HepG2 (cell line): ENCODE results near the gene SSTR5. TPM values are rescaled to one million over a fixed set of nuclear protein-coding genes. Genes with fewer than 3 reads are reported as not detected.

Experiments used
- BHLHE40 ChIP-seq: IDR thresholded peaks from 2 replicates; pipeline ENCODE4 v1.6.1; 2011; ENCODE audit warnings: low read length, improper control_type of control experiment
- GABPB1 ChIP-seq: IDR thresholded peaks from 2 replicates; pipeline ENCODE4 v1.6.1; 2016; ENCODE audit warnings: mild to moderate bottlenecking, missing genetic modification reagents, moderate library complexity, missing compliant biosample characterization
- PCBP1 ChIP-seq: fragments of 200-400 bp; formaldehyde crosslinking; IDR thresholded peaks from 2 replicates; pipeline ENCODE4 v1.6.1; 2017; ENCODE audit warnings: mild to moderate bottlenecking, low read depth, low read length, borderline replicate concordance
- PHF20 ChIP-seq: sonication (generic); formaldehyde crosslinking; IDR thresholded peaks from 2 replicates; pipeline ENCODE4 v1.5.0; 2020; ENCODE audit warnings: mild to moderate bottlenecking, missing genetic modification reagents
- PITX1 ChIP-seq: sonication (generic); formaldehyde crosslinking; IDR thresholded peaks from 2 replicates; pipeline ENCODE4 v1.5.1; 2020; ENCODE audit warnings: mild to moderate bottlenecking, missing genetic modification reagents
- RXRA ChIP-seq: sonication (generic); formaldehyde crosslinking; IDR thresholded peaks from 2 replicates; pipeline ENCODE4 v1.5.1; 2020; ENCODE audit warnings: missing genetic modification reagents
- SMARCC2 ChIP-seq: fragments of 450-650 bp; IDR thresholded peaks from 2 replicates; pipeline ENCODE4 v1.6.1; 2017; ENCODE audit warnings: antibody characterized with exemption, mild to moderate bottlenecking
- SMYD3 ChIP-seq: sonication (generic); formaldehyde crosslinking; IDR thresholded peaks from 2 replicates; pipeline ENCODE4 v1.8.1; 2023; ENCODE audit warnings: mild to moderate bottlenecking, missing genetic modification reagents
- SYNCRIP ChIP-seq: fragments of 200-400 bp; formaldehyde crosslinking; IDR thresholded peaks from 2 replicates; pipeline ENCODE4 v1.6.1; 2018; ENCODE audit warnings: mild to moderate bottlenecking, low read depth, low read length; ENCODE audit not compliant: insufficient read depth
- ZNF24 ChIP-seq: fragments of 450-650 bp; IDR thresholded peaks from 2 replicates; pipeline ENCODE4 v1.6.1; 2017; ENCODE audit warnings: antibody characterized with exemption, mild to moderate bottlenecking
- ZNF34 ChIP-seq: sonication (generic); formaldehyde crosslinking; IDR thresholded peaks from 2 replicates; pipeline ENCODE4 v1.4.0; 2020; ENCODE audit warnings: mild to moderate bottlenecking, missing genetic modification reagents, borderline replicate concordance
- ZNF775 ChIP-seq: sonication (generic); formaldehyde crosslinking; IDR thresholded peaks from 2 replicates; pipeline ENCODE4 v1.4.0; 2020; ENCODE audit warnings: missing genetic modification reagents, mild to moderate bottlenecking, moderate library complexity, borderline replicate concordance
- ZNF776 ChIP-seq: sonication (generic); formaldehyde crosslinking; IDR thresholded peaks from 2 replicates; pipeline ENCODE4 v1.4.0; 2020; ENCODE audit warnings: mild to moderate bottlenecking, missing genetic modification reagents
- ZSCAN29 ChIP-seq: sonication (generic); formaldehyde crosslinking; conservative IDR thresholded peaks from 2 replicates; pipeline ENCODE4 v1.4.0; 2020; ENCODE audit warnings: mild to moderate bottlenecking, missing genetic modification reagents
- polyA plus RNA-seq, 8 experiments: library from polyadenylated mRNA; depleted of rRNA in 3 of 8; stranded (reverse) in 7 of 8; unstranded in 1 of 8; fragments of >200 nt; fragmentation: Illumina TruSeq in 4 of 8; extraction: Trizol in 4 of 8; gene quantifications; 2 replicates each; pipeline versions ENCODE4 v1.2.1 to v1.2.3, GENCODE V29; 2011 to 2016; ENCODE audit warnings: low read depth in 4 of 8, missing spikeins in 1 of 8, mixed read lengths in 1 of 8; ENCODE audit not compliant: insufficient read depth in 1 of 8
- total RNA-seq, 5 experiments: library from RNA; depleted of rRNA; stranded (reverse); fragments of >200 nt; fragmentation: Illumina TruSeq; extraction: Trizol; gene quantifications; 2 replicates each; pipeline ENCODE4 v1.2.3, GENCODE V29; 2016; ENCODE audit warnings: low read depth in 1 of 5
- TF ChIP-seq, protein P1 (sequence below): sonication (generic); formaldehyde crosslinking; IDR thresholded peaks from 2 replicates; pipeline ENCODE4 v1.5.1; 2020; ENCODE audit warnings: mild to moderate bottlenecking, moderate library complexity, missing genetic modification reagents
- TF ChIP-seq, protein P2 (sequence below): sonication (generic); formaldehyde crosslinking; IDR thresholded peaks from 2 replicates; pipeline ENCODE4 v1.4.0; 2020; ENCODE audit warnings: missing genetic modification reagents
- TF ChIP-seq, protein P3 (sequence below): sonication (generic); formaldehyde crosslinking; IDR thresholded peaks from 2 replicates; pipeline ENCODE4 v1.4.0; 2020; ENCODE audit warnings: mild to moderate bottlenecking, missing genetic modification reagents
- TF ChIP-seq, protein P4 (sequence below): sonication (generic); formaldehyde crosslinking; IDR thresholded peaks from 2 replicates; pipeline ENCODE4 v1.5.0; 2020; ENCODE audit warnings: mild to moderate bottlenecking, missing genetic modification reagents, moderate library complexity
- TF ChIP-seq, protein P5 (sequence below): sonication (generic); formaldehyde crosslinking; IDR thresholded peaks from 2 replicates; pipeline ENCODE4 v1.4.0; 2020; ENCODE audit warnings: missing genetic modification reagents

Gene SSTR5
- total and polyA plus RNA-seq, 2 of the 13 experiments (the other 11 are each of a cell fraction or from before 2014, with no cell fraction given), result 0.20 to 0.49 TPM

DNA sequence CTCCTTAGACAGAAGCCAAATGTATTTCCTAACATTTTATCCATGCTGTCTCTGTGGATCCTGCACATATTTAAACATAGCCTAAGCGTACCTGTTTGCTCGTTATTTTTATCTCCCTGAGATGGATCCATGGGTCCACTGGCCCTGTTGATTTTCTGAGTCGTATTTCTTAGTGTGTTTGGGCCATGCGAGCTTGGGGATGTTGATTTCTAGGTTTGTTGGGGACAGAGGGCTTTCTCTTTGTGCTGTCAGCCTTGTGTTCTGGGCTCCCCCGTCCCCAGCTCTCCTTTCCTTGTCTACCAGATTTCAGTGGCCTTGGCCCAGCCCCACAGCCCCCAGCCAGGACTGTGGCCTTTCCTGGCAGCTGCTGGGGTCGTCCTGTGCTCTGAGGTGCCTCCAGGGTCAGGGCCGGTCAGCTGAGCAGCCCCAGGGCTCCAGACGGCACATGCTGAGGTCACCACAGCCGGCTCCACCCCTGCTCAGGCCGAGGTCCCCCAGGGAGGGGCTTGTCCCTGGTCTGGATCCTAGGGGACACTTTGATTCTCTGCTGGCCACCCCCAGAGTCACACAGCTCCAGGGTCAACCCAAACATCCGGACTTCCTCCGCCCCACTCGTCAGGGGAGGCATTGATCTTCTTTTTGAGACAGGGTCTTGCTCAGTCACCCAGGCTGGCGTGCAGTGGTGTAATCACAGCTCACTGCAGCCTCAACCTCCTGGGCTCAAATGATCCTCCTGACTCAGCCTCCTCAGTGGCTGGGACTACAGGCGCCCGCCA lies 4.4 kb downstream of the SSTR5 start (continued):
- TF ChIP-seq ZNF34 (CRISPR knock-in tag) (no peak), SYNCRIP (no peak), ZSCAN29 (CRISPR knock-in tag) (0 out of 2 replicates have a peak, but pooled peaks have one; percentile 42), SMARCC2 (no peak), PITX1 (CRISPR knock-in tag) (no peak; the same call in 1 of the 2 replicates), PHF20 (CRISPR knock-in tag) (no peak), ZNF775 (CRISPR knock-in tag) (no peak), PCBP1 (no peak), GABPB1 (CRISPR knock-in tag) (peak; percentile 71), RXRA (CRISPR knock-in tag) (peak; percentile 93), ZNF24 (no peak), ZNF776 (no peak), BHLHE40 (no peak), SMYD3 (no peak)
- TF ChIP-seq, protein P1, sequence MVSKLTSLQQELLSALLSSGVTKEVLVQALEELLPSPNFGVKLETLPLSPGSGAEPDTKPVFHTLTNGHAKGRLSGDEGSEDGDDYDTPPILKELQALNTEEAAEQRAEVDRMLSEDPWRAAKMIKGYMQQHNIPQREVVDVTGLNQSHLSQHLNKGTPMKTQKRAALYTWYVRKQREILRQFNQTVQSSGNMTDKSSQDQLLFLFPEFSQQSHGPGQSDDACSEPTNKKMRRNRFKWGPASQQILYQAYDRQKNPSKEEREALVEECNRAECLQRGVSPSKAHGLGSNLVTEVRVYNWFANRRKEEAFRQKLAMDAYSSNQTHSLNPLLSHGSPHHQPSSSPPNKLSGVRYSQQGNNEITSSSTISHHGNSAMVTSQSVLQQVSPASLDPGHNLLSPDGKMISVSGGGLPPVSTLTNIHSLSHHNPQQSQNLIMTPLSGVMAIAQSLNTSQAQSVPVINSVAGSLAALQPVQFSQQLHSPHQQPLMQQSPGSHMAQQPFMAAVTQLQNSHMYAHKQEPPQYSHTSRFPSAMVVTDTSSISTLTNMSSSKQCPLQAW (CRISPR knock-in tag), result peak; percentile 80
- TF ChIP-seq, protein P2, sequence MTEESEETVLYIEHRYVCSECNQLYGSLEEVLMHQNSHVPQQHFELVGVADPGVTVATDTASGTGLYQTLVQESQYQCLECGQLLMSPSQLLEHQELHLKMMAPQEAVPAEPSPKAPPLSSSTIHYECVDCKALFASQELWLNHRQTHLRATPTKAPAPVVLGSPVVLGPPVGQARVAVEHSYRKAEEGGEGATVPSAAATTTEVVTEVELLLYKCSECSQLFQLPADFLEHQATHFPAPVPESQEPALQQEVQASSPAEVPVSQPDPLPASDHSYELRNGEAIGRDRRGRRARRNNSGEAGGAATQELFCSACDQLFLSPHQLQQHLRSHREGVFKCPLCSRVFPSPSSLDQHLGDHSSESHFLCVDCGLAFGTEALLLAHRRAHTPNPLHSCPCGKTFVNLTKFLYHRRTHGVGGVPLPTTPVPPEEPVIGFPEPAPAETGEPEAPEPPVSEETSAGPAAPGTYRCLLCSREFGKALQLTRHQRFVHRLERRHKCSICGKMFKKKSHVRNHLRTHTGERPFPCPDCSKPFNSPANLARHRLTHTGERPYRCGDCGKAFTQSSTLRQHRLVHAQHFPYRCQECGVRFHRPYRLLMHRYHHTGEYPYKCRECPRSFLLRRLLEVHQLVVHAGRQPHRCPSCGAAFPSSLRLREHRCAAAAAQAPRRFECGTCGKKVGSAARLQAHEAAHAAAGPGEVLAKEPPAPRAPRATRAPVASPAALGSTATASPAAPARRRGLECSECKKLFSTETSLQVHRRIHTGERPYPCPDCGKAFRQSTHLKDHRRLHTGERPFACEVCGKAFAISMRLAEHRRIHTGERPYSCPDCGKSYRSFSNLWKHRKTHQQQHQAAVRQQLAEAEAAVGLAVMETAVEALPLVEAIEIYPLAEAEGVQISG, result peak; percentile 39; the same call in 1 of the 2 replicates
- TF ChIP-seq, protein P3, sequence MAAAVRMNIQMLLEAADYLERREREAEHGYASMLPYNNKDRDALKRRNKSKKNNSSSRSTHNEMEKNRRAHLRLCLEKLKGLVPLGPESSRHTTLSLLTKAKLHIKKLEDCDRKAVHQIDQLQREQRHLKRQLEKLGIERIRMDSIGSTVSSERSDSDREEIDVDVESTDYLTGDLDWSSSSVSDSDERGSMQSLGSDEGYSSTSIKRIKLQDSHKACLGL (CRISPR knock-in tag), result no peak
- TF ChIP-seq, protein P4, sequence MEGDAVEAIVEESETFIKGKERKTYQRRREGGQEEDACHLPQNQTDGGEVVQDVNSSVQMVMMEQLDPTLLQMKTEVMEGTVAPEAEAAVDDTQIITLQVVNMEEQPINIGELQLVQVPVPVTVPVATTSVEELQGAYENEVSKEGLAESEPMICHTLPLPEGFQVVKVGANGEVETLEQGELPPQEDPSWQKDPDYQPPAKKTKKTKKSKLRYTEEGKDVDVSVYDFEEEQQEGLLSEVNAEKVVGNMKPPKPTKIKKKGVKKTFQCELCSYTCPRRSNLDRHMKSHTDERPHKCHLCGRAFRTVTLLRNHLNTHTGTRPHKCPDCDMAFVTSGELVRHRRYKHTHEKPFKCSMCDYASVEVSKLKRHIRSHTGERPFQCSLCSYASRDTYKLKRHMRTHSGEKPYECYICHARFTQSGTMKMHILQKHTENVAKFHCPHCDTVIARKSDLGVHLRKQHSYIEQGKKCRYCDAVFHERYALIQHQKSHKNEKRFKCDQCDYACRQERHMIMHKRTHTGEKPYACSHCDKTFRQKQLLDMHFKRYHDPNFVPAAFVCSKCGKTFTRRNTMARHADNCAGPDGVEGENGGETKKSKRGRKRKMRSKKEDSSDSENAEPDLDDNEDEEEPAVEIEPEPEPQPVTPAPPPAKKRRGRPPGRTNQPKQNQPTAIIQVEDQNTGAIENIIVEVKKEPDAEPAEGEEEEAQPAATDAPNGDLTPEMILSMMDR, result no peak; the same call in 1 of the 2 replicates
- TF ChIP-seq, protein P5, sequence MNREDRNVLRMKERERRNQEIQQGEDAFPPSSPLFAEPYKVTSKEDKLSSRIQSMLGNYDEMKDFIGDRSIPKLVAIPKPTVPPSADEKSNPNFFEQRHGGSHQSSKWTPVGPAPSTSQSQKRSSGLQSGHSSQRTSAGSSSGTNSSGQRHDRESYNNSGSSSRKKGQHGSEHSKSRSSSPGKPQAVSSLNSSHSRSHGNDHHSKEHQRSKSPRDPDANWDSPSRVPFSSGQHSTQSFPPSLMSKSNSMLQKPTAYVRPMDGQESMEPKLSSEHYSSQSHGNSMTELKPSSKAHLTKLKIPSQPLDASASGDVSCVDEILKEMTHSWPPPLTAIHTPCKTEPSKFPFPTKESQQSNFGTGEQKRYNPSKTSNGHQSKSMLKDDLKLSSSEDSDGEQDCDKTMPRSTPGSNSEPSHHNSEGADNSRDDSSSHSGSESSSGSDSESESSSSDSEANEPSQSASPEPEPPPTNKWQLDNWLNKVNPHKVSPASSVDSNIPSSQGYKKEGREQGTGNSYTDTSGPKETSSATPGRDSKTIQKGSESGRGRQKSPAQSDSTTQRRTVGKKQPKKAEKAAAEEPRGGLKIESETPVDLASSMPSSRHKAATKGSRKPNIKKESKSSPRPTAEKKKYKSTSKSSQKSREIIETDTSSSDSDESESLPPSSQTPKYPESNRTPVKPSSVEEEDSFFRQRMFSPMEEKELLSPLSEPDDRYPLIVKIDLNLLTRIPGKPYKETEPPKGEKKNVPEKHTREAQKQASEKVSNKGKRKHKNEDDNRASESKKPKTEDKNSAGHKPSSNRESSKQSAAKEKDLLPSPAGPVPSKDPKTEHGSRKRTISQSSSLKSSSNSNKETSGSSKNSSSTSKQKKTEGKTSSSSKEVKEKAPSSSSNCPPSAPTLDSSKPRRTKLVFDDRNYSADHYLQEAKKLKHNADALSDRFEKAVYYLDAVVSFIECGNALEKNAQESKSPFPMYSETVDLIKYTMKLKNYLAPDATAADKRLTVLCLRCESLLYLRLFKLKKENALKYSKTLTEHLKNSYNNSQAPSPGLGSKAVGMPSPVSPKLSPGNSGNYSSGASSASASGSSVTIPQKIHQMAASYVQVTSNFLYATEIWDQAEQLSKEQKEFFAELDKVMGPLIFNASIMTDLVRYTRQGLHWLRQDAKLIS (CRISPR knock-in tag), result no peak
